Measurements from ENCODE around the gene SELENBP1. TPM values are rescaled to one million over a fixed set of nuclear protein-coding genes. Genes with fewer than 3 reads are reported as not detected.

SELENBP1 gene
- total RNA-seq, 6 experiments from 2014 or later: 83.4 to 423 (median 208) TPM

- Histone ChIP-seq H3K4me1 (peaks cover 0 to 6% (median 2%) of the 10 kb centered on the region in 4 donors), H3K4me3 (no peak overlapping the region), H3K9me3 (no peaks in the 10 kb centered on the region), H3K27ac (no peak overlapping the region), H3K36me3 (no peaks in the 10 kb centered on the region), H3K27me3 (no peaks in the 10 kb centered on the region)
- 85% methylated on average over 2 of the region's 3 CpGs for WGBS (ENCODE audit: insufficient coverage, low coverage, low lambda C conversion rate, missing lambda C conversion rate)
- TF ChIP-seq CTCF (IDR thresholded peaks at IDR 0.05) (no peak), POLR2A (IDR thresholded peaks at IDR 0.05) (no peak)
- intact Hi-C loops (cut with DNase I): no loop called here
- no peak for DNase-seq
- no peak for ATAC-seq
These were observed 4.8 kb upstream of the SELENBP1 start for GRCh38 chr1:151377150-151377884.

GRCh38 chr1:151373196-151373595 is 691 bp upstream of the SELENBP1 start:
- no peaks in the 10 kb centered on the region for H3K27me3 ChIP-seq
- no peak for DNase-seq
- peaks cover 0 to 41% (median 17%) of the 10 kb centered on the region in 4 donors for H3K4me1 ChIP-seq
- intact Hi-C loops (cut with DNase I): no loop called here
- no peak for ATAC-seq
- WGBS (ENCODE audit: insufficient coverage, low coverage, low lambda C conversion rate, missing lambda C conversion rate): 90% methylated on average over 10 of the region's 14 CpGs
- peaks cover 0 to 9% (median 0%) of the 10 kb centered on the region in 4 donors for H3K36me3 ChIP-seq
- TF ChIP-seq CTCF (IDR thresholded peaks at IDR 0.05) (no peak), POLR2A (IDR thresholded peaks at IDR 0.05) (no peak)
- H3K4me3 ChIP-seq: no peak overlapping the region
- H3K27ac ChIP-seq: peak overlapping the region in 1 of 3 donors; percentile 81
- no peaks in the 10 kb centered on the region for H3K9me3 ChIP-seq

GRCh38 chr1:151371370-151372057 is 991 bp downstream of the SELENBP1 start:
- no peaks in the 10 kb centered on the region for H3K27me3 ChIP-seq
- intact Hi-C loops (cut with DNase I): no loop called here
- ATAC-seq: peak; percentile 41 to 67 (median 55)
- TF ChIP-seq CTCF (IDR thresholded peaks at IDR 0.05) (no peak), POLR2A (IDR thresholded peaks at IDR 0.05) (no peak)
- peak overlapping the region; percentile 44 to 82 (median 75) for H3K4me3 ChIP-seq
- peaks cover 0 to 25% (median 8%) of the 10 kb centered on the region in 4 donors for H3K36me3 ChIP-seq
- H3K4me1 ChIP-seq: peaks cover 0 to 55% (median 21%) of the 10 kb centered on the region in 4 donors
- H3K27ac ChIP-seq: peak overlapping the region; percentile 71 to 81 (median 80)
- H3K9me3 ChIP-seq: no peaks in the 10 kb centered on the region
- DNase-seq: peak; percentile 57 to 86 (median 82)
- 12% methylated on average over 5 of the region's 9 CpGs for WGBS (ENCODE audit: insufficient coverage, low coverage, low lambda C conversion rate, missing lambda C conversion rate)

GRCh38 chr1:151370211-151370911 is 2.1 kb downstream of the SELENBP1 start:
- ATAC-seq (no peak), DNase-seq (no peak)
- Histone ChIP-seq H3K4me1 (peaks cover 0 to 55% (median 21%) of the 10 kb centered on the region in 4 donors), H3K9me3 (no peaks in the 10 kb centered on the region), H3K36me3 (peaks cover 0 to 37% (median 14%) of the 10 kb centered on the region in 4 donors), H3K27ac (peak overlapping the region; percentile 10 to 81 (median 80)), H3K4me3 (peak overlapping the region in 2 of 3 donors; percentile 75 to 82), H3K27me3 (no peaks in the 10 kb centered on the region)
- TF ChIP-seq POLR2A (IDR thresholded peaks at IDR 0.05) (no peak), CTCF (IDR thresholded peaks at IDR 0.05) (no peak)
- 39% methylated on average over 3 of the region's 6 CpGs for WGBS (ENCODE audit: insufficient coverage, low coverage, low lambda C conversion rate, missing lambda C conversion rate)
- intact Hi-C loops (cut with DNase I): no loop called here
